H9 (cell line): ENCODE data around the gene ATF3. TPM values are rescaled to one million over a fixed set of nuclear protein-coding genes. Genes with fewer than 3 reads are reported as not detected.

Source experiments
- DNase-seq: peaks from one replicate; pipeline ENCODE4 v3.0.0-alpha.2; 2017
- H2AFZ ChIP-seq: one replicate; pipeline ENCODE4 v1.6.1; 2013; ENCODE audit warnings: mild to moderate bottlenecking, low read length, control low read depth, moderate library complexity
- H2AK5ac ChIP-seq: 2 replicates; pipeline ENCODE4 v1.6.1; 2013; ENCODE audit warnings: low read length, control low read depth, mixed read lengths; ENCODE audit not compliant: insufficient read length
- H2BK120ac ChIP-seq: one replicate; pipeline ENCODE4 v1.6.1; 2013; ENCODE audit warnings: low read depth, mild to moderate bottlenecking, low read length, control low read depth, inconsistent platforms; ENCODE audit not compliant: poor library complexity, severe bottlenecking
- H2BK12ac ChIP-seq: 2 replicates; pipeline ENCODE4 v1.6.1; 2013; ENCODE audit warnings: low read length, control low read depth, mixed read lengths, low read depth; ENCODE audit not compliant: insufficient read length
- H2BK15ac ChIP-seq: 2 replicates; pipeline ENCODE4 v1.6.1; 2013; ENCODE audit warnings: low read depth, low read length, control low read depth
- H2BK20ac ChIP-seq: one replicate; pipeline ENCODE4 v1.6.1; 2013; ENCODE audit warnings: low read depth, mild to moderate bottlenecking, low read length, control low read depth, inconsistent platforms; ENCODE audit not compliant: poor library complexity, severe bottlenecking
- H2BK5ac ChIP-seq: 2 replicates; pipeline ENCODE4 v1.6.1; 2013; ENCODE audit warnings: low read length, control low read depth, mixed read lengths; ENCODE audit not compliant: insufficient read length
- H3K14ac ChIP-seq: 2 replicates; pipeline ENCODE4 v1.6.1; 2013; ENCODE audit warnings: low read length, control low read depth; ENCODE audit not compliant: insufficient read depth
- H3K18ac ChIP-seq: 2 replicates; pipeline ENCODE4 v1.6.1; 2013; ENCODE audit warnings: low read depth, mild to moderate bottlenecking, mixed read lengths, low read length, control low read depth; ENCODE audit not compliant: insufficient read length
- H3K23ac ChIP-seq: 2 replicates; pipeline ENCODE4 v1.6.1; 2013; ENCODE audit warnings: low read length, control low read depth, mixed read lengths, low read depth; ENCODE audit not compliant: insufficient read length
- H3K23me2 ChIP-seq: 2 replicates; pipeline ENCODE4 v1.6.1; 2013; ENCODE audit warnings: low read depth, mild to moderate bottlenecking, mixed read lengths, low read length, control low read depth; ENCODE audit not compliant: insufficient read length, poor library complexity, severe bottlenecking
- H3K27ac ChIP-seq: 2 replicates; pipeline ENCODE4 v1.5.1; 2013; ENCODE audit warnings: low read length, control low read depth, mixed read lengths, low read depth; ENCODE audit not compliant: insufficient read length
- H3K27me3 ChIP-seq: 2 replicates; pipeline ENCODE4 v1.6.1; 2013; ENCODE audit warnings: low read length, control low read depth, inconsistent platforms; ENCODE audit not compliant: insufficient read depth
- H3K4ac ChIP-seq: 2 replicates; pipeline ENCODE4 v1.6.1; 2013; ENCODE audit warnings: low read depth, mild to moderate bottlenecking, control low read depth, inconsistent platforms, low read length, moderate library complexity
- H3K4me1 ChIP-seq: 2 replicates; pipeline ENCODE4 v1.6.1; 2013; ENCODE audit warnings: low read length, control low read depth, inconsistent platforms; ENCODE audit not compliant: insufficient read depth
- H3K4me2 ChIP-seq: 2 replicates; pipeline ENCODE4 v1.6.1; 2013; ENCODE audit warnings: low read length, control low read depth, mixed read lengths; ENCODE audit not compliant: insufficient read length, insufficient read depth
- H3K56ac ChIP-seq: 2 replicates; pipeline ENCODE4 v1.6.1; 2013; ENCODE audit warnings: low read depth, mild to moderate bottlenecking, mixed read lengths, low read length, control low read depth; ENCODE audit not compliant: insufficient read length
- H3K79me1 ChIP-seq: 2 replicates; pipeline ENCODE4 v1.6.1; 2013; ENCODE audit warnings: low read depth, mild to moderate bottlenecking, moderate library complexity, low read length, control low read depth, inconsistent platforms; ENCODE audit not compliant: insufficient read depth, poor library complexity, severe bottlenecking
- H3K79me2 ChIP-seq: 2 replicates; pipeline ENCODE4 v1.6.1; 2013; ENCODE audit warnings: low read length, control low read depth, inconsistent platforms; ENCODE audit not compliant: insufficient read depth
- H3K9ac ChIP-seq: 2 replicates; pipeline ENCODE4 v1.6.1; 2013; ENCODE audit warnings: low read length, control low read depth, mixed read lengths; ENCODE audit not compliant: insufficient read length; ENCODE audit errors: extremely low read depth
- H3K9me3 ChIP-seq: one replicate; pipeline ENCODE4 v1.6.1; 2013; ENCODE audit warnings: low read depth, low read length, inconsistent platforms; ENCODE audit not compliant: control insufficient read depth
- H3T11ph ChIP-seq: one replicate; pipeline ENCODE4 v1.6.1; 2013; ENCODE audit warnings: mild to moderate bottlenecking, low read length, control low read depth, inconsistent platforms
- H4K20me1 ChIP-seq: one replicate; pipeline ENCODE4 v1.6.1; 2013; ENCODE audit not compliant: control insufficient read depth, insufficient read length, insufficient read depth
- H4K5ac ChIP-seq: 2 replicates; pipeline ENCODE4 v1.6.1; 2013; ENCODE audit warnings: low read depth, mild to moderate bottlenecking, mixed read lengths, low read length, control low read depth; ENCODE audit not compliant: insufficient read length
- H4K8ac ChIP-seq: replicated peaks from 2 replicates; pipeline ENCODE4 v1.6.1; 2013; ENCODE audit warnings: low read length, control low read depth, mixed read lengths, low read depth; ENCODE audit not compliant: insufficient read length
- H4K91ac ChIP-seq: 2 replicates; pipeline ENCODE4 v1.6.1; 2013; ENCODE audit warnings: low read depth, mild to moderate bottlenecking, moderate library complexity, mixed read lengths, low read length, control low read depth; ENCODE audit not compliant: insufficient read length
- H3K27ac Mint-ChIP-seq, 3 experiments: 2 replicates in 2 of 3; 3 replicates in 1 of 3; pipeline ENCODE4 v1.8.0; 2020 to 2021; ENCODE audit warnings: mixed read lengths in 3 of 3, mild to moderate bottlenecking in 1 of 3, moderate library complexity in 1 of 3
- H3K27me3 Mint-ChIP-seq: 2 replicates; pipeline ENCODE4 v1.8.0; 2021; ENCODE audit warnings: low read depth, mild to moderate bottlenecking, moderate library complexity, mixed read lengths
- H3K36me3 Mint-ChIP-seq, 3 experiments: 2 replicates in 2 of 3; 3 replicates in 1 of 3; pipeline ENCODE4 v1.8.0; 2020 to 2021; ENCODE audit warnings: low read depth in 3 of 3, mixed read lengths in 3 of 3; ENCODE audit not compliant: insufficient read depth in 1 of 3
- H3K4me1 Mint-ChIP-seq, 2 experiments: 2 replicates each; pipeline ENCODE4 v1.8.0; 2020; ENCODE audit warnings: mixed read lengths in 2 of 2
- H3K4me3 Mint-ChIP-seq, 2 experiments: 2 replicates in 1 of 2; 3 replicates in 1 of 2; pipeline ENCODE4 v1.8.0; 2020 to 2021; ENCODE audit warnings: mild to moderate bottlenecking in 2 of 2, mixed read lengths in 2 of 2, moderate library complexity in 1 of 2
- H3K9me3 Mint-ChIP-seq, 2 experiments: 2 replicates in 1 of 2; 3 replicates in 1 of 2; pipeline ENCODE4 v1.8.0; 2020; ENCODE audit warnings: mild to moderate bottlenecking in 2 of 2, mixed read lengths in 2 of 2, moderate library complexity in 1 of 2
- CTCF ChIP-seq: fragments of 200-600 bp; sonication (generic); conservative IDR thresholded peaks from 3 replicates; pipeline ENCODE4 v1.8.0; 2021; ENCODE audit warnings: antibody characterized with exemption, mild to moderate bottlenecking
- WGBS: extraction: QIAGEN DNeasy Blood & Tissue Kit; methylation state at CpG from one replicate; pipeline ENCODE4 v1.1.7; 2013; ENCODE audit warnings: missing lambda C conversion rate, low lambda C conversion rate, mixed read lengths; ENCODE audit not compliant: insufficient read length; ENCODE audit errors: extremely low coverage; 5-methylcytosine and 5-hydroxymethylcytosine counted together
- total RNA-seq: library from RNA; stranded (reverse); gene quantifications from 2 replicates; pipeline ENCODE4 v1.2.1, GENCODE V29; 2021

Gene ATF3
- total RNA-seq, 1 experiment from 2014 or later: 14.7 TPM

GRCh38 chr1:212593821-212594251 lies 14.7 kb upstream of the ATF3 start:
- H3K79me2 ChIP-seq: no peaks in the 10 kb centered on the region
- TF ChIP-seq CTCF: no peak
- no peak overlapping the region for H2BK20ac ChIP-seq
- Mint-ChIP-seq H3K36me3 (no peaks in the 10 kb centered on the region), H3K4me3 (no peak overlapping the region), H3K9me3 (no peaks in the 10 kb centered on the region), H3K27ac (no peak overlapping the region), H3K4me1 (peaks cover 16 to 18% of the 10 kb centered on the region in 2 experiments), H3K27me3 (peaks cover 1% of the 10 kb centered on the region; the same call in 1 of the 2 replicates)
- H3K4me2 ChIP-seq: no peak overlapping the region
- H3K56ac ChIP-seq: no peak overlapping the region
- no peak overlapping the region for H2BK120ac ChIP-seq
- H4K20me1 ChIP-seq: no peaks in the 10 kb centered on the region
- H3K9ac ChIP-seq: no peak overlapping the region
- H4K91ac ChIP-seq: no peak overlapping the region
- H2BK5ac ChIP-seq: no peak overlapping the region
- WGBS: no CpG with 5 or more reads among the region's 3 CpGs
- H2AK5ac ChIP-seq: no peak overlapping the region
- H3K23me2 ChIP-seq: no peaks in the 10 kb centered on the region
- H4K8ac ChIP-seq: no peak overlapping the region
- H3K9me3 ChIP-seq: no peaks in the 10 kb centered on the region
- no peak overlapping the region for H3T11ph ChIP-seq
- no peak overlapping the region for H3K4ac ChIP-seq
- no peaks in the 10 kb centered on the region for H3K27me3 ChIP-seq
- no peaks in the 10 kb centered on the region; the same call in 1 of the 2 replicates for H3K4me1 ChIP-seq
- H2BK15ac ChIP-seq: no peak overlapping the region
- no peak for DNase-seq
- no peak overlapping the region for H2BK12ac ChIP-seq
- no peak overlapping the region for H3K27ac ChIP-seq
- H2AFZ ChIP-seq: no peak overlapping the region
- no peak overlapping the region for H3K18ac ChIP-seq
- H3K79me1 ChIP-seq: no peaks in the 10 kb centered on the region
- no peak overlapping the region for H3K14ac ChIP-seq
- no peak overlapping the region for H4K5ac ChIP-seq
- no peak overlapping the region for H3K23ac ChIP-seq
